EL (cell line): ENCODE results near the gene PNPLA3.
"Not testable (repeated sequence)": the region's sequence is repeated elsewhere in the genome, so short reads cannot be mapped to it uniquely, and the experiment has no call there.

ENCODE experiments used
- DNase-seq: peaks from one replicate; pipeline ENCODE4 v3.0.0-alpha.2; 2016

PNPLA3 gene

DNA sequence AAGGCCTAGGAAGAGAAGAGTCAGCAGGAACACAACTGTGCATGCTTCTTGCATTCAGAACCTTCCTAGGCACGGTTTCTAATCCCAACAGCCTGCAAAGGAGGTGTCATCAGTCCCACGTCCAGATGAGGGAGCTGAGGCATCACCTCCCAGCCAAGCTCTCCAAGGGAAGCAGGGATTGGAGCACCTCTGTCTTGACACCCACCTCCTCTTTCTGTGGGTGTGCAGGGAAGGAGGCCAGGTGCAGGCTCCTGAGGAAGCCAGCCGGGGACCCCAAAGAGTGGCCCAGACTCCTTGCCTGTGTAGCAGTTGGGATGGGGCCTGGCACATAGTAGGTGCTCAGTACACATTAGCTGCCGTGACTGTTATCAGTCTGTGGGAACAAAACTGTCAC is 33.7 kb upstream of the PNPLA3 start:
- DNase-seq: peak; percentile 36

- no peak for DNase-seq
Measured at GRCh38 chr22:43890901-43891331, 32.7 kb upstream of the PNPLA3 start.

DNA sequence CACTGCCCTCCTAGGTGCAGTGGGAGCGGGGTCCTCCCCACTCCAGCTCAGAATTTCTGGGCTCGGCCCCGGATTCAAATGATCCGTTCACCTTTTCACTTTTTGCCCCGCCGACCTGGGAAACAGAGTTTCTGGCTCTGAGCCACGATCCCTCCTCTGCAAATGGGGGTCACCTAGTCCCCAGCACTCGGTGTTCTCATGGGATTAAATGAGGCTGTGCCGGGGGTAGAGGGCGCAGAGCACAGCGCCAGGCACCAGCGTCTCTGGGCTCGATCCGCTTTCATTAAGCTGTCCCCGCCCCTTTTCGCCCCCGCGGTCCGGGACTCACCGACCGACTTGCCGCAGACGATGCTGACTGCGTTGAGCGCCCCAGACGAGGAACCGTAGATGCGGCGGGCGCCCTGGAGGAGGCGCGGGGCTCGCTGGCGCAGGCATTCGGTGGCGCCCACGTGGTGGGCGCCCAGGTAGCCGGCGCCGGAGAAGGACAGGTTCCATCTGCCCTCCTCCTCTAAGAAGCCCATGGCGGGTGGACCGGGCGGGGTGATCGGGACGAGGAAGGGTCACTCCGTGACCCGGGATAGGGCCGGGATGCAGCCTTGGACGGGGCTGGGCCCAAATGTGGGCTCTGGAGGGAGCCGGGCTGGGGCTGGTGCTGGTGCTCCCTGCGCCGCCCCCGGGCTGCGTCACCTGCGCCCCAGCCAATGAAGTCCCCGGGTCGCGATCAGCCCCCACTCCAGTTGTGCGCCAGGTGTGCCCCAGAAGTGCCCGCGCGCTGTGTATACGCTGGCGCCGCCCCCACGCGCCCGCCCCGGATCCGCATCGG is 32.0 kb upstream of the PNPLA3 start, which contains the start of gene PNPLA5:
PNPLA5 (minus strand) TSS at position 654 of the 823 bp plus-strand sequence; CDS start at position 521, 133 bp downstream.
- DNase-seq: no peak

- no peak for DNase-seq
Measured at GRCh38 chr22:43892183-43892894, 31.3 kb upstream of the PNPLA3 start.

DNA sequence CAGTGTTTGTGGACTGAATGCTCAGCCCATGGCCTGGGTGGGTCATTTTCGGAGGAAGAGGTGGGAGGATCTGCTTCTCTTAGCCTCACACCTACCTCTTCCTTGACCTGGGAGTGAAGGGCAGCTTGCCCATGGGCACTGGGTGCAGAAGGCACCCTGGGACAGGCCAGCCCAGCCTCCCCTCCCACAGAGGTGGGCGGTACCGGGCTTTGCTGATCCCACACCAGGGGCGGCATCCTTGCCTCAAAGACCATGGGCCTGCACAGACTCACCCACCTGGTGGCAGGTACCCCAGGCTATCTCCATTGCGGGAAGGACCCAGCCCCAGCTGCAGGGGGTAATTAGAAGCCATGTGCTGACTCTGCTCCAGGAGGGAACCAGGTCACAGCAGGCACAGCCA is 30.3 kb upstream of the PNPLA3 start:
- no peak for DNase-seq

GRCh38 chr22:43894122-43894521 is 29.5 kb upstream of the PNPLA3 start:
- DNase-seq: no peak

DNA sequence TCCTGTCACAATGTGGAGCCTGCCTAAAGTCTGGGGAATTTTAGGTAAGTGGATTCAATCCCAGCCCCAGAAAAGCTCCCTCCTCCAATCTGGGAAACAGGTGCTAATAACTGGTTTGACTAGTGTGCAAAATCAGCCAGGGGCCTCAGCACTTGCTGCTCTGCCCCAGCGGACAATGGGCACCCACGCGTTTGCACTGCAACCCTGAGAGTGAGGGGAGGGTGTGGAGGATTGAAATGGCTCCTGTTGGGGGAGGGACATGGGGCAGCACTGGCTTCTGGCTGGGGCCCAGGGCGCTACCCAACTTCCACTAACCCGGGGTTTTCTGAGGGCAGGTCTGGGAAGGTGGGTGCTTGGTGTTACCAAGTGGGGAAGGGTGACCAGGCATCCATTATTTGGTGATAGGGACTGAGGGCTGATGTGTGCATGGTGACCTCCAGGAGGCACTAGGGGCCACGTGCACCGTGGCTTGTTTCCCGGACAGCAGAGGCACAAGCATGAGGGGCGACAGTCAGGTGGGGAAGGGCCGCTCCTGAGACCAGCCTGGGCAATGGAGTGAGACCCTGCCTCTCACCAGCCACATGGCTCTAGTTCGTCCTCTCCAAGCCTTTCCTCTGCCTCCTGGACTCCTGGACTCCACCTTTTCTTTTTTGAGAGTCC is 27.5 kb upstream of the PNPLA3 start:
- DNase-seq: no peak

GRCh38 chr22:43897751-43898261 is 25.8 kb upstream of the PNPLA3 start:
- peak; percentile 74 for DNase-seq

GRCh38 chr22:43900206-43900605 is 23.4 kb upstream of the PNPLA3 start:
- no peak for DNase-seq

- peak; percentile 96 for DNase-seq
Measured at GRCh38 chr22:43901976-43902643, 21.5 kb upstream of the PNPLA3 start.

GRCh38 chr22:43903033-43903432 is 20.6 kb upstream of the PNPLA3 start:
- DNase-seq: not testable (repeated sequence)

DNA sequence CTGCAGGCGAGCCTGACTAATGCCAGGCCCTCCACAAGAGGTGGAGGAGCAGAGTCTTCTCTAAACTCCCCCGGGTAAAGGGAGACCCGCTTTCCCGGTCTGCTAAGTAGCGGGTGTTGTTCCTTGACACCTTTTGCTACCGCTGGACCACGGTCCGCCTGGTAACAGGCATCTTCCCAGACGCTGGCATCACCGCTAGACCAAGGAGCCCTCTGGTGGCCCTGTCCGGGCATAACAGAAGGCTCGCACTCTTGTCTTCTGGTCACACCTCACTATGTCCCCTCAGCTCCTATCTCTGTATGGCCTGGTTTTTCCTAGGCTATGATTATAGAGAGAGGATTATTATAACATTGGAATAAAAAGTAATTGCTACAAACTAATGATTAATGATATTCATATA is 19.2 kb upstream of the PNPLA3 start:
- not testable (repeated sequence) for DNase-seq

- no peak for DNase-seq
Measured at GRCh38 chr22:43905681-43906080, 17.9 kb upstream of the PNPLA3 start.

- DNase-seq: no peak
Measured at GRCh38 chr22:43909708-43910107, 13.9 kb upstream of the PNPLA3 start.

DNA sequence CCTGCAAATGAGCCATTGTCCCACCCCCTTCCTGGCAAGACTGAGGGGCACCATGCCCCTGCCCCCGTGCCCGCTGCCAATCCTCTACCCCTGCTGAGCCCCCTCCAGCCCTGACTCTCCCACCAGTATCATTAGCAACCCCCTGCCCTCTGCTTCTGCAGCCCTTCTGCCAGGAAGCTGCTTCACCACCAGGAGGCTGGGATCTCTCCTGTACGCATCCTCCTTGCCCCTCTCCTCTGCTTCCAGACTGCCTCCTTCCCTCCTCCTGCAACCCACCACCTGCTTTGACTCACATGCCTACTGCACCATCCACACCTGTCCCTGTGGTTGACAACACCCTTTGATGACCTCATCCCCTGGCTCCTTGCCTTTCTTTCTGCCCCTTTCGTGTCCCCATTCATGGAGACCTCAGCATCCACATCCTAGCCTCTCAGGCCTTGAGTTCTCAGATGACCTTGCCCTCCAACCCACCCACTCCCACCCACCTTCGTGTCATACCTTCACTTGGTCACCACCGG is 13.4 kb upstream of the PNPLA3 start:
- DNase-seq: no peak

DNA sequence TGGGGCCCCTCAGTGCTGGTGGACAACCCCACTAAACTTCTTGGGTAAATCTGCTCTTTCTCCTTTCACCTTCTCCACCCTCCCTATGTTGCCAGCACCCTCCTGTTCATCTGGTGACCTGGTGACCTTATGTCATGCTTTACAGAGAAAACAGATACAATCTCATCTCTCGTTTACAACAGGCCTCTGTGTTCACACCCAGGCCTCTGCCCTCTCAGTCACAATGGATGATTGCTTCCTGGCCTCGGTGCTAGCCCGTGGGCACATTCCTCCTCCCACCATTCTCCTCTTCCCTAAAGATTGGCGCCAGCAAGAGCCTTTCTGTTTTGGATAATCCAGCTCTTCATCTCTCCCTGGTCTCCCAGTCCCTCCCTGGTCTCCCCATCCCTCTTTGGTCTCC is 12.3 kb upstream of the PNPLA3 start:
- no peak for DNase-seq

DNA sequence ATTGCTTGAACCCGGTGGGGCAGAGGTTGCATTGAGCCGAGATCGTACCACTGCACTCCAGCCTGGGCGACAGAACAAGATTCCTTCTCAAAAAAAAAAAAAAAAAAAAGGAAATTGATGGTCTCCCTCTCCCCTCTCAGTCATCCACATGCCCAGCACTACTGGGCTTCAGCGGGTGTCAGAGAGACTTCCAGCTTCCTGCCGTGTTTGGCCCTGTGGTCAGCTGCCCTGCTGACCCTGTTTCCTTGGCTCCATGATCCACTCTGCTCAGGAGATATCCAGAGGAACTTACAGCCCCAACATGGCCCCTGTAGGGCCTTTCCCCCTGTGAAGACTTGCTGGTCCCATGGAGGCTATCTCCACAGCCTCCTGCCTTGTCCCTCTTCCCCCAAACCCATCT is 6.1 kb upstream of the PNPLA3 start:
- peak; percentile 47 for DNase-seq

GRCh38 chr22:43919106-43919973 is 4.3 kb upstream of the PNPLA3 start:
- peak; percentile 79 for DNase-seq

GRCh38 chr22:43921370-43921769 is 2.2 kb upstream of the PNPLA3 start:
- DNase-seq: peak; percentile 92

DNA sequence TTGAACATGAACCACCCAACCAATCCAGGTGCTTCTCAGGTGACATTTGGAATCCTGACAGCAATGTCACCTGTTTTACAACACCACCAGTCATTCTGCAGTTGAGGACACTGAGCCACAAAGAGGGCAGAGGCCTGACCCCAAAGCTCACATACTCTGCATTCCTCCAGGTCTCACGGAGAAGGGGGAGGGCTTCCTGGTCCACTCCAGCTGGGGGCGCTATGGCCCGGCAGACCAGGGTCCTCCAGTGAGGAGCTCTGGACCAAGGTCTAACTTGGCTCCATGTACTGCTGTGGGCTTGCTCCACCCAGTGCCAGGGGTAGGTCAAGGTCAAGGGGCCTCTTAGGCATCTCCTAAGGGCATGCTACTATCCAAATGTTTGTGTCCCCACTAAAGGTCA is 1.5 kb upstream of the PNPLA3 start:
- no peak for DNase-seq

- peak; percentile 32 for DNase-seq
Measured at GRCh38 chr22:43923191-43923590, 414 bp upstream of the PNPLA3 start.

DNA sequence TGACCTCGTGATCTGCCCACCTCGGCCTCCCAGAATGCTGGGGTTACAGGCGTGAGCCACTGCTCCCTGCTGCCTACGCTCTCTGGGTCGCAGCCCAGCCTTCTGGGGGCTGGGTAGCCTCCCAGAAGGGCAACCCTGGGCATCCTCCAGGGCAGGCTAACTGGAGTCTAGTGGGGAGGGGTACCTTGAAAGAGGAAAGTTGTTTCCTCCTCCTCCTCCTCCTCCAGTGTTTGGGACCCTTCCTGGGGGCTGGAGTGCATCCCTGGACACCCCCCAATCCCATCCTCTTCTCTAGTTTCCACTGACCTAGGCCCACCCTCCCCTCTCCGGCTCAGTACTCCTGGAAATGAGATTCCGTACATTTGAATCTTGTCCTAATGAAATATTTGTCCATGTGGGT is 1.3 kb downstream of the PNPLA3 start:
- no peak for DNase-seq
